ENCODE data around the gene HOMER3.

DNA sequence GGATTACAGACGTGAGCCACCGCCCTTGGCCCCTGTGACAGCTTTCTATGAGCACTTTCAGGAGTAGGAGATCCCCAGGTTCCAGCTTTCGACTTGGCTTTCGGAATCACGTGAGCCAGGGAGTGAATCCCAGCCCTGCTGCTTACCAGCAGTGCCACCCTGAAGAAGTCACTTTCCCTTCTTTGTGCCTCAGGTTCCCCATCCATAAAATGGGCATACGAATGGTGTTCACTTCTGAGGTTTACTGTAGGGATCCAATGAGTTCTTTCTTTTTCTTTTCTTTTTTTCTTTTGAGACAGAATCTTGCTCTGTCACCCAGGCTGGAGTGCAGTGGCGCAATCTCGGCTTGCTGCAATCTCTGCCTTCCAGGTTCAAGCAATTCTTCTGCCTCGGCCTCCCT, 4.3 kb upstream of the HOMER3 start:
- TF ChIP-seq, protein P1, sequence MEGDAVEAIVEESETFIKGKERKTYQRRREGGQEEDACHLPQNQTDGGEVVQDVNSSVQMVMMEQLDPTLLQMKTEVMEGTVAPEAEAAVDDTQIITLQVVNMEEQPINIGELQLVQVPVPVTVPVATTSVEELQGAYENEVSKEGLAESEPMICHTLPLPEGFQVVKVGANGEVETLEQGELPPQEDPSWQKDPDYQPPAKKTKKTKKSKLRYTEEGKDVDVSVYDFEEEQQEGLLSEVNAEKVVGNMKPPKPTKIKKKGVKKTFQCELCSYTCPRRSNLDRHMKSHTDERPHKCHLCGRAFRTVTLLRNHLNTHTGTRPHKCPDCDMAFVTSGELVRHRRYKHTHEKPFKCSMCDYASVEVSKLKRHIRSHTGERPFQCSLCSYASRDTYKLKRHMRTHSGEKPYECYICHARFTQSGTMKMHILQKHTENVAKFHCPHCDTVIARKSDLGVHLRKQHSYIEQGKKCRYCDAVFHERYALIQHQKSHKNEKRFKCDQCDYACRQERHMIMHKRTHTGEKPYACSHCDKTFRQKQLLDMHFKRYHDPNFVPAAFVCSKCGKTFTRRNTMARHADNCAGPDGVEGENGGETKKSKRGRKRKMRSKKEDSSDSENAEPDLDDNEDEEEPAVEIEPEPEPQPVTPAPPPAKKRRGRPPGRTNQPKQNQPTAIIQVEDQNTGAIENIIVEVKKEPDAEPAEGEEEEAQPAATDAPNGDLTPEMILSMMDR (IDR thresholded peaks at IDR 0.05), result no peak
- TF ChIP-seq POLR2A (IDR thresholded peaks at IDR 0.05), result no peak

All from heart left ventricle (tissue), 13 donors.